ENCODE results near the gene SUCLG2.

DNA sequence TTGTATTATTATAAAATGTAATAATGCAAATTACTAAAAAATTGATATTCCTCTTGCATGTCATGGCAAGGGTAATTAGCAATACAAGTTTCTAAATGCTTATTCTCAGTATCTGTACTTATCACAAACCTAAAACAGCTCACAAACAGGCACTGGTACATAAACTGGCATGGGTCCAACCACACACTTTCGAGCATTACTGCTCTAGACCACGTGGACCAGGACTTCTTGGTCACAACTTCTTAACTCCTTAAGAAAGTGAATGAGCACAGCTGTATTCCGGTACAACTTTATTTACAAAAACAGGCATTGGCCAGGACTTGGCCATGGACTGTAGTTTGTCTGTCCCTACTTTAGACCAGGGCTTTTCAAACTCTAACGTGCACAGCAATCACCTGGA, 173.3 kb downstream of the SUCLG2 start:
- TF ChIP-seq POLR2A (IDR thresholded peaks at IDR 0.05; ENCODE audit: low read length) (no peak), GATA1 (IDR thresholded peaks at IDR 0.05; ENCODE audit: low read depth, low read length) (no peak)

All from erythroblast (primary cell).